Gastroesophageal sphincter (tissue), 4 donors: ENCODE measurements around the gene TFG. TPM values are rescaled to one million over a fixed set of nuclear protein-coding genes. Genes with fewer than 3 reads are reported as not detected.

Experiments used
- ATAC-seq: fragments of 150-250 bp; one replicate; pipeline ENCODE4 v1.9.1; 2016; ENCODE audit warnings: mild to moderate bottlenecking, moderate library complexity
- H3K27ac ChIP-seq, 4 donors: fragments of 200-600 bp; sonication (generic) in 3 of 4; 1 replicate in 3 of 4; 2 replicates in 1 of 4; pipeline ENCODE4 v1.5.1; 2016 to 2019
- H3K27me3 ChIP-seq: fragments of 200-600 bp; sonication (generic); one replicate; pipeline ENCODE4 v1.5.1; 2019
- H3K36me3 ChIP-seq, 2 donors: fragments of 200-600 bp; sonication (generic); one replicate each; pipeline ENCODE4 v1.5.1; 2019; ENCODE audit warnings: control low read depth in 1 of 2
- H3K4me1 ChIP-seq, 3 donors: fragments of 200-600 bp; sonication (generic); 1 replicate in 2 of 3; 2 replicates in 1 of 3; pipeline ENCODE4 v1.5.1; 2016 to 2019; ENCODE audit warnings: control low read depth in 2 of 3
- H3K4me3 ChIP-seq, 2 donors: fragments of 200-600 bp; sonication (generic); one replicate each; pipeline ENCODE4 v1.5.1; 2019; ENCODE audit warnings: mild to moderate bottlenecking in 1 of 2, moderate library complexity in 1 of 2
- H3K9me3 ChIP-seq, 3 donors: fragments of 200-600 bp; sonication (generic); one replicate each; pipeline ENCODE4 v1.5.1; 2017 to 2019; ENCODE audit warnings: control low read depth in 2 of 3
- CTCF ChIP-seq, 4 experiments: fragments of 200-600 bp in 2 of 4; fragments of 450-650 bp in 2 of 4; sonication (generic) in 1 of 4; IDR thresholded peaks; one replicate each; pipeline ENCODE4 v1.5.1; 2017 to 2019; ENCODE audit warnings: antibody characterized with exemption in 4 of 4, mild to moderate bottlenecking in 2 of 4, moderate library complexity in 2 of 4
- EP300 ChIP-seq: sonication (generic); formaldehyde crosslinking; IDR thresholded peaks from one replicate; pipeline ENCODE4 v1.6.1; 2017; ENCODE audit warnings: antibody characterized with exemption, mild to moderate bottlenecking
- POLR2A ChIP-seq, 2 donors: fragments of 450-650 bp; IDR thresholded peaks; one replicate each; pipeline ENCODE4 v1.6.1; 2017; ENCODE audit warnings: antibody characterized with exemption in 2 of 2, mild to moderate bottlenecking in 2 of 2, moderate library complexity in 1 of 2
- POLR2AphosphoS5 ChIP-seq: sonication (generic); formaldehyde crosslinking; IDR thresholded peaks from one replicate; pipeline ENCODE4 v1.6.1; 2017; ENCODE audit warnings: antibody characterized with exemption
- WGBS, 2 donors: methylation state at CpG; one replicate each; pipeline ENCODE4 v1.1.5; 2018; ENCODE audit warnings: low coverage in 1 of 2; 5-methylcytosine and 5-hydroxymethylcytosine counted together
- total RNA-seq, 4 donors: library from RNA; depleted of rRNA; stranded (reverse); fragments of >200 nt; gene quantifications; one replicate each; pipeline ENCODE4 v1.1.0, GENCODE V29; 2016

Gene TFG
- total RNA-seq, 4 donors from 2014 or later = 61.9 to 72.7 (median 64.1) TPM

- TF ChIP-seq POLR2AphosphoS5 = no peak
- TF ChIP-seq CTCF (IDR thresholded peaks at IDR 0.05) = no peak
- no peak for TF ChIP-seq POLR2A (IDR thresholded peaks at IDR 0.05)
- TF ChIP-seq EP300 = no peak
- WGBS, 2 donors = 0 to 55% methylated on average over 2 of the region's 2 CpGs
- peaks cover 4 to 16% (median 6%) of the 10 kb centered on the region in 3 donors for H3K4me1 ChIP-seq
- H3K27ac ChIP-seq = peak overlapping the region in 1 of 4 donors; percentile 0
- no peak overlapping the region for H3K4me3 ChIP-seq
- peaks cover 0 to 14% (median 0%) of the 10 kb centered on the region in 3 donors for H3K9me3 ChIP-seq
- H3K27me3 ChIP-seq = no peaks in the 10 kb centered on the region
- H3K36me3 ChIP-seq = peaks cover 0 to 37% of the 10 kb centered on the region in 2 donors
- no peak for ATAC-seq
Observed at GRCh38 chr3:100782348-100782747, 73.1 kb downstream of the TFG start.

DNA sequence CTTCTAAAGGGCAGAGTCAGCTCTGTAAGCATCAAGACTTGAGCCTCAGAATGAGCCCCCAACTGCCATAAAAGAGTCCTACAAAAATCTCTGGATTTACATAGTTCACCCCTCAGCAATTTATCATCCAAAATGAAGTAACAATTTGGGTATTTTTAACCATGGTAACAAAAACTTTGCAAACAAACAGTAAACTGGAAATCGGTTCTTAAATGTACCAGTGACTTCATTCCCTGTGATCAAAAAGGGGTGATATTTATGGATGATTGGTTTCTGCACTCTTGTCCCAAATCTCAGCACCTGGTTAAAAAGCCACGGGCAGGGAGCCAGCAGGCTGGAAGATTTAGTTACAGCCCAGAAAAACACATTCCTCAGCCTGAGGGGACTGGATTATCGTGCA, 73.6 kb downstream of the TFG start:
- TF ChIP-seq CTCF (IDR thresholded peaks at IDR 0.05) (no peak), POLR2A (IDR thresholded peaks at IDR 0.05) (no peak), EP300 (no peak), POLR2AphosphoS5 (no peak)
- Histone ChIP-seq H3K27me3 (no peaks in the 10 kb centered on the region), H3K4me3 (no peak overlapping the region), H3K36me3 (peaks cover 0 to 36% of the 10 kb centered on the region in 2 donors), H3K9me3 (peaks cover 0 to 14% (median 0%) of the 10 kb centered on the region in 3 donors), H3K4me1 (peaks cover 4 to 16% (median 6%) of the 10 kb centered on the region in 3 donors), H3K27ac (peak overlapping the region in 2 of 4 donors; percentile 0 to 11)
- 12 to 27% methylated on average over 3 of the region's 3 CpGs for WGBS, 2 donors
- no peak for ATAC-seq

DNA sequence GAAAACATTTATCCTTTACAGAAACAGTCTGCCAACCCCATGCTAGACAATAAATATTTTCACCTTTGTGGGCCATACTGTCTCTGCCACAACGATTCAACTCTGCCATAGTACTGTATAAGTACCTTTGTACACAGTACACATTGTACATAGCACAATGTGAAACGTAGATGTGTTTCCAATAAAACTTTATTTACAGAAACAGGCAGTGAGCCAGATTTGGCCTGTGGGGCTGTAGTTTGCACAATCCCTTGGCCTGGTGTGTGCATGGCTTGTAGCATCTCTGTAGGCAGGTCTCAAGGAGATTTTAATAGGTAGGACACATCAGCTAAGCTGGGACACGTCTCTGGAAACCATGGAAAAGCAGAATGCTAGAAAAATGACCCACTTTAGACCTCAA, 74.3 kb downstream of the TFG start:
- no peak for ATAC-seq
- no peak overlapping the region for H3K4me3 ChIP-seq
- peaks cover 4 to 16% (median 6%) of the 10 kb centered on the region in 3 donors for H3K4me1 ChIP-seq
- WGBS, 2 donors = 71 to 79% methylated on average over 1 to 2 of the region's 3 CpGs
- H3K9me3 ChIP-seq = peaks cover 0 to 14% (median 0%) of the 10 kb centered on the region in 3 donors
- no peaks in the 10 kb centered on the region for H3K27me3 ChIP-seq
- TF ChIP-seq POLR2AphosphoS5 (no peak), CTCF (IDR thresholded peaks at IDR 0.05) (no peak), EP300 (no peak), POLR2A (IDR thresholded peaks at IDR 0.05) (no peak)
- H3K27ac ChIP-seq = no peak overlapping the region
- peaks cover 0 to 35% of the 10 kb centered on the region in 2 donors for H3K36me3 ChIP-seq

DNA sequence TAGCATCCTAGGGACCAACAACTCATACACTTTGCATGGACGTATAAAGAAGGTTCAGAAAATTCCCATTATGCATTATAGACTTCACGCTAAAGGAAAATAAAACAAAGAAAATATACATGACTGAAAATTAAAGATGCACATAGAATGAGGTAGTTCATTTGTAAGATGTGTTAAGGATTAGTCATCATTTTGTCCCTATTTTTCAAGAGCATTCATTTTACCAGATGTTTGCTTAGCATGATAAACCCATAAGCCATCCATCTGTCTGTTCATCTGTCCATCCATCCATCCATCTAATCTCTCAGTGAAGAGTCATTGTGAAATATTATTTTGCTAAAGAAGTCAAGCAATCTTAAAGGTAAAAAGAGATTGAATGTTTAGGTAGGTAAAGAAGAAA, 80.3 kb downstream of the TFG start:
- no peak for ATAC-seq
- Histone ChIP-seq H3K4me3 (no peak overlapping the region), H3K27me3 (no peaks in the 10 kb centered on the region), H3K9me3 (peaks cover 0 to 14% (median 0%) of the 10 kb centered on the region in 3 donors), H3K4me1 (no peaks in the 10 kb centered on the region), H3K36me3 (peaks cover 0 to 41% of the 10 kb centered on the region in 2 donors), H3K27ac (no peak overlapping the region)
- WGBS, 2 donors = 88 to 92% methylated on average over 2 of the region's 2 CpGs
- no peak for TF ChIP-seq POLR2A (IDR thresholded peaks at IDR 0.05)
- no peak for TF ChIP-seq POLR2AphosphoS5
- TF ChIP-seq CTCF (IDR thresholded peaks at IDR 0.05) = no peak
- no peak for TF ChIP-seq EP300

- no peaks in the 10 kb centered on the region for H3K27me3 ChIP-seq
- H3K9me3 ChIP-seq = no peaks in the 10 kb centered on the region
- TF ChIP-seq CTCF (IDR thresholded peaks at IDR 0.05) = peak in 2 of 4 experiments; percentile 25 to 33
- no peak for TF ChIP-seq EP300
- H3K4me3 ChIP-seq = no peak overlapping the region
- ATAC-seq = no peak
- no peak overlapping the region for H3K27ac ChIP-seq
- peaks cover 0 to 17% (median 0%) of the 10 kb centered on the region in 3 donors for H3K4me1 ChIP-seq
- 9 to 46% methylated on average over 2 of the region's 2 CpGs for WGBS, 2 donors
- H3K36me3 ChIP-seq = peaks cover 0 to 7% of the 10 kb centered on the region in 2 donors
Observed at GRCh38 chr3:100796556-100796955, 87.3 kb downstream of the TFG start.
